ENCODE measurements around the gene LARP1.

LARP1 gene

GRCh38 chr5:154801083-154801482 lies 45.9 kb downstream of the LARP1 start:
- H3K27ac ChIP-seq = no peak overlapping the region
- TF ChIP-seq CTCF (conservative IDR thresholded peaks at IDR 0.05) (no peak), ZFX (IDR thresholded peaks at IDR 0.05) (no peak)

- TF ChIP-seq CTCF (conservative IDR thresholded peaks at IDR 0.05) (no peak), ZFX (IDR thresholded peaks at IDR 0.05) (no peak)
- no peak overlapping the region for H3K27ac ChIP-seq
Measured at GRCh38 chr5:154802050-154802449, 46.9 kb downstream of the LARP1 start.

- TF ChIP-seq CTCF (conservative IDR thresholded peaks at IDR 0.05) = no peak
- TF ChIP-seq ZFX (IDR thresholded peaks at IDR 0.05) = no peak
- H3K27ac ChIP-seq = no peak overlapping the region
Measured at GRCh38 chr5:154806176-154806575, 51.0 kb downstream of the LARP1 start.

- TF ChIP-seq CTCF (conservative IDR thresholded peaks at IDR 0.05) = no peak
- no peak for TF ChIP-seq ZFX (IDR thresholded peaks at IDR 0.05)
- H3K27ac ChIP-seq = no peak overlapping the region
Measured at GRCh38 chr5:154811239-154811638, 56.1 kb downstream of the LARP1 start.

- TF ChIP-seq CTCF (conservative IDR thresholded peaks at IDR 0.05) = peak; percentile 97
- TF ChIP-seq ZFX (IDR thresholded peaks at IDR 0.05) = no peak
- H3K27ac ChIP-seq = no peak overlapping the region
Measured at GRCh38 chr5:154811653-154812465, 56.7 kb downstream of the LARP1 start.

DNA sequence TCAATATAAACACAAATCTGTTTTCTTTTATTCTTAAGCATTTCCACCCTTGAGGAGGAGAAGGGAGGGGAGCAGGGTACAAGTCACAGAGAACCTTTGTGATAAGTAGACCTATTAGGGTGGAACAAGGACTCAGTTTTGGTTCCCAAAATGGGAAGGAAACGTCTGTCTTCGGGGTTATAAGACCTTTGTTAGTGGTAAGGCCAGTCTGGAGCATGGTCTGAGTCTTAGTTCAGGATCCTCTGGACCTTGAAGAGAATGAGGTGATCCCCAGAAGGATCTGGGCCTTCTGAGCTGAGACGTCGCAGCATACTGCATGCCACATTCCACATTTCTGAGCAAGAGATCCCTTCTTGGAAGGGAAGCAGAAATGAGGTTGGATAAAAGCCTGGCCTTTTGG lies 58.0 kb downstream of the LARP1 start:
- no peak overlapping the region for H3K27ac ChIP-seq
- TF ChIP-seq ZFX (IDR thresholded peaks at IDR 0.05) (no peak), CTCF (conservative IDR thresholded peaks at IDR 0.05) (no peak)

DNA sequence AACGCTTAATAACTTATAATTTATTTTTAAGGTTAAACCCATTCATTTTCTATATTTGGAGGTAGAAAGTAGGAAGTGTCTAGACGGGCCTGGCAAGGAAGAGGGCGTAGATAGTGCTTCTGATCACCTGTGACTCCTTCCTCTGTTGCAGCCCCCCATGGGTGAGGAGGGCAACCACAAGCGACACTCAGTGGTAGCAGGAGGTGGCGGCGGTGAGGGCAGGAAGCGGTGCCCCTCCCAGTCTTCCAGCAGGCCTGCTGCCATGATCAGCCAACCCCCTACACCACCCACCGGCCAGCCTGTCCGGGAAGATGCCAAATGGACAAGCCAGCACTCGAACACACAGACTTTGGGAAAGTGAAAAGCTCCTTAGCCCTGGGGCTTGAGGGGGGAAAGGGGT lies 58.6 kb downstream of the LARP1 start:
- no peak overlapping the region for H3K27ac ChIP-seq
- TF ChIP-seq CTCF (conservative IDR thresholded peaks at IDR 0.05) = no peak
